ENCODE data around the gene ZFYVE27.

ZFYVE27 gene

GRCh38 chr10:97761331-97761865 is 24.5 kb downstream of the ZFYVE27 start:
- Histone ChIP-seq H3K36me3 (ENCODE audit: control insufficient read depth in 2 of 2, insufficient read depth in 2 of 2, low read length in 2 of 2) (peaks cover 34 to 40% of the 10 kb centered on the region in 2 donors), H3K4me1 (ENCODE audit: control insufficient read depth in 2 of 2, insufficient read depth in 2 of 2, low read length in 2 of 2) (peaks cover 0 to 3% of the 10 kb centered on the region in 2 donors), H3K4me3 (ENCODE audit: low read length in 2 of 2) (no peak overlapping the region), H3K9ac (ENCODE audit: low read depth in 1 of 2, low read length in 2 of 2) (no peak overlapping the region), H3K9me3 (ENCODE audit: control insufficient read depth in 2 of 2, low read length in 2 of 2) (no peaks in the 10 kb centered on the region), H3K27ac (ENCODE audit: low read depth in 2 of 2, low read length in 2 of 2) (no peak overlapping the region), H3K27me3 (ENCODE audit: control insufficient read depth in 2 of 2, insufficient read depth in 2 of 2, low read length in 2 of 2) (no peaks in the 10 kb centered on the region)

- peaks cover 28 to 34% of the 10 kb centered on the region in 2 donors for H3K36me3 ChIP-seq (ENCODE audit: control insufficient read depth in 2 of 2, insufficient read depth in 2 of 2, low read length in 2 of 2)
- H3K27ac ChIP-seq (ENCODE audit: low read depth in 2 of 2, low read length in 2 of 2): peak overlapping the region in 1 of 2 donors; percentile 23
- H3K27me3 ChIP-seq (ENCODE audit: control insufficient read depth in 2 of 2, insufficient read depth in 2 of 2, low read length in 2 of 2): no peaks in the 10 kb centered on the region
- peaks cover 0 to 3% of the 10 kb centered on the region in 2 donors for H3K4me1 ChIP-seq (ENCODE audit: control insufficient read depth in 2 of 2, insufficient read depth in 2 of 2, low read length in 2 of 2)
- no peak overlapping the region for H3K9ac ChIP-seq (ENCODE audit: low read depth in 1 of 2, low read length in 2 of 2)
- H3K4me3 ChIP-seq (ENCODE audit: low read length in 2 of 2): no peak overlapping the region
- no peaks in the 10 kb centered on the region for H3K9me3 ChIP-seq (ENCODE audit: control insufficient read depth in 2 of 2, low read length in 2 of 2)
Observed at GRCh38 chr10:97762056-97762455, 25.1 kb downstream of the ZFYVE27 start.

GRCh38 chr10:97762816-97763215 is 25.9 kb downstream of the ZFYVE27 start:
- peaks cover 21 to 30% of the 10 kb centered on the region in 2 donors for H3K36me3 ChIP-seq (ENCODE audit: control insufficient read depth in 2 of 2, insufficient read depth in 2 of 2, low read length in 2 of 2)

GRCh38 chr10:97763411-97763810 is 26.5 kb downstream of the ZFYVE27 start:
- Histone ChIP-seq H3K27ac (ENCODE audit: low read depth in 2 of 2, low read length in 2 of 2) (peak overlapping the region in 1 of 2 donors; percentile 9), H3K4me1 (ENCODE audit: control insufficient read depth in 2 of 2, insufficient read depth in 2 of 2, low read length in 2 of 2) (peaks cover 0 to 3% of the 10 kb centered on the region in 2 donors), H3K9me3 (ENCODE audit: control insufficient read depth in 2 of 2, low read length in 2 of 2) (no peaks in the 10 kb centered on the region), H3K36me3 (ENCODE audit: control insufficient read depth in 2 of 2, insufficient read depth in 2 of 2, low read length in 2 of 2) (peaks cover 21 to 30% of the 10 kb centered on the region in 2 donors), H3K4me3 (ENCODE audit: low read length in 2 of 2) (no peak overlapping the region), H3K27me3 (ENCODE audit: control insufficient read depth in 2 of 2, insufficient read depth in 2 of 2, low read length in 2 of 2) (no peaks in the 10 kb centered on the region), H3K9ac (ENCODE audit: low read depth in 1 of 2, low read length in 2 of 2) (no peak overlapping the region)

More at GRCh38 chr10:97762816-97763215, 25.9 kb downstream of the ZFYVE27 start:
- H3K4me1 ChIP-seq (ENCODE audit: control insufficient read depth in 2 of 2, insufficient read depth in 2 of 2, low read length in 2 of 2): peaks cover 0 to 3% of the 10 kb centered on the region in 2 donors
- H3K9me3 ChIP-seq (ENCODE audit: control insufficient read depth in 2 of 2, low read length in 2 of 2): no peaks in the 10 kb centered on the region
- no peak overlapping the region for H3K4me3 ChIP-seq (ENCODE audit: low read length in 2 of 2)
- no peak overlapping the region for H3K27ac ChIP-seq (ENCODE audit: low read depth in 2 of 2, low read length in 2 of 2)
- H3K27me3 ChIP-seq (ENCODE audit: control insufficient read depth in 2 of 2, insufficient read depth in 2 of 2, low read length in 2 of 2): no peaks in the 10 kb centered on the region
- H3K9ac ChIP-seq (ENCODE audit: low read depth in 1 of 2, low read length in 2 of 2): no peak overlapping the region

- Histone ChIP-seq H3K9ac (ENCODE audit: low read depth in 1 of 2, low read length in 2 of 2) (no peak overlapping the region), H3K27me3 (ENCODE audit: control insufficient read depth in 2 of 2, insufficient read depth in 2 of 2, low read length in 2 of 2) (peaks cover 0 to under 1% of the 10 kb centered on the region in 2 donors), H3K27ac (ENCODE audit: low read depth in 2 of 2, low read length in 2 of 2) (no peak overlapping the region), H3K36me3 (ENCODE audit: control insufficient read depth in 2 of 2, insufficient read depth in 2 of 2, low read length in 2 of 2) (peaks cover 21 to 30% of the 10 kb centered on the region in 2 donors), H3K4me3 (ENCODE audit: low read length in 2 of 2) (no peak overlapping the region), H3K9me3 (ENCODE audit: control insufficient read depth in 2 of 2, low read length in 2 of 2) (no peaks in the 10 kb centered on the region), H3K4me1 (ENCODE audit: control insufficient read depth in 2 of 2, insufficient read depth in 2 of 2, low read length in 2 of 2) (peaks cover 0 to 3% of the 10 kb centered on the region in 2 donors)
Observed at GRCh38 chr10:97763947-97764346, 27.0 kb downstream of the ZFYVE27 start.

GRCh38 chr10:97764519-97764931 is 27.6 kb downstream of the ZFYVE27 start:
- Histone ChIP-seq H3K27me3 (ENCODE audit: control insufficient read depth in 2 of 2, insufficient read depth in 2 of 2, low read length in 2 of 2) (peaks cover 5 to 6% of the 10 kb centered on the region in 2 donors), H3K36me3 (ENCODE audit: control insufficient read depth in 2 of 2, insufficient read depth in 2 of 2, low read length in 2 of 2) (peaks cover 16 to 24% of the 10 kb centered on the region in 2 donors)

GRCh38 chr10:97765201-97765600 is 28.3 kb downstream of the ZFYVE27 start:
- Histone ChIP-seq H3K4me1 (ENCODE audit: control insufficient read depth in 2 of 2, insufficient read depth in 2 of 2, low read length in 2 of 2) (peaks cover 0 to 3% of the 10 kb centered on the region in 2 donors), H3K4me3 (ENCODE audit: low read length in 2 of 2) (no peak overlapping the region), H3K9ac (ENCODE audit: low read depth in 1 of 2, low read length in 2 of 2) (no peak overlapping the region), H3K36me3 (ENCODE audit: control insufficient read depth in 2 of 2, insufficient read depth in 2 of 2, low read length in 2 of 2) (peaks cover 10 to 17% of the 10 kb centered on the region in 2 donors), H3K27ac (ENCODE audit: low read depth in 2 of 2, low read length in 2 of 2) (no peak overlapping the region), H3K9me3 (ENCODE audit: control insufficient read depth in 2 of 2, low read length in 2 of 2) (no peaks in the 10 kb centered on the region), H3K27me3 (ENCODE audit: control insufficient read depth in 2 of 2, insufficient read depth in 2 of 2, low read length in 2 of 2) (peaks cover 6 to 8% of the 10 kb centered on the region in 2 donors)

More at GRCh38 chr10:97764519-97764931, 27.6 kb downstream of the ZFYVE27 start:
- Histone ChIP-seq H3K9me3 (ENCODE audit: control insufficient read depth in 2 of 2, low read length in 2 of 2) (no peaks in the 10 kb centered on the region), H3K4me1 (ENCODE audit: control insufficient read depth in 2 of 2, insufficient read depth in 2 of 2, low read length in 2 of 2) (peaks cover 0 to 3% of the 10 kb centered on the region in 2 donors), H3K4me3 (ENCODE audit: low read length in 2 of 2) (no peak overlapping the region), H3K9ac (ENCODE audit: low read depth in 1 of 2, low read length in 2 of 2) (no peak overlapping the region), H3K27ac (ENCODE audit: low read depth in 2 of 2, low read length in 2 of 2) (no peak overlapping the region)

- peaks cover 14 to 19% of the 10 kb centered on the region in 2 donors for H3K27me3 ChIP-seq (ENCODE audit: control insufficient read depth in 2 of 2, insufficient read depth in 2 of 2, low read length in 2 of 2)
Observed at GRCh38 chr10:97766106-97766810, 29.3 kb downstream of the ZFYVE27 start.

GRCh38 chr10:97766996-97767924 is 30.3 kb downstream of the ZFYVE27 start:
- Histone ChIP-seq H3K9ac (ENCODE audit: low read depth in 1 of 2, low read length in 2 of 2) (no peak overlapping the region), H3K27me3 (ENCODE audit: control insufficient read depth in 2 of 2, insufficient read depth in 2 of 2, low read length in 2 of 2) (peaks cover 21 to 22% of the 10 kb centered on the region in 2 donors), H3K9me3 (ENCODE audit: control insufficient read depth in 2 of 2, low read length in 2 of 2) (no peaks in the 10 kb centered on the region), H3K4me1 (ENCODE audit: control insufficient read depth in 2 of 2, insufficient read depth in 2 of 2, low read length in 2 of 2) (peaks cover 0 to 3% of the 10 kb centered on the region in 2 donors), H3K4me3 (ENCODE audit: low read length in 2 of 2) (no peak overlapping the region), H3K36me3 (ENCODE audit: control insufficient read depth in 2 of 2, insufficient read depth in 2 of 2, low read length in 2 of 2) (peaks cover 0 to under 1% of the 10 kb centered on the region in 2 donors), H3K27ac (ENCODE audit: low read depth in 2 of 2, low read length in 2 of 2) (no peak overlapping the region)

More at GRCh38 chr10:97766106-97766810, 29.3 kb downstream of the ZFYVE27 start:
- Histone ChIP-seq H3K36me3 (ENCODE audit: control insufficient read depth in 2 of 2, insufficient read depth in 2 of 2, low read length in 2 of 2) (peaks cover 2 to 8% of the 10 kb centered on the region in 2 donors), H3K27ac (ENCODE audit: low read depth in 2 of 2, low read length in 2 of 2) (no peak overlapping the region), H3K9me3 (ENCODE audit: control insufficient read depth in 2 of 2, low read length in 2 of 2) (no peaks in the 10 kb centered on the region), H3K4me1 (ENCODE audit: control insufficient read depth in 2 of 2, insufficient read depth in 2 of 2, low read length in 2 of 2) (peaks cover 0 to 3% of the 10 kb centered on the region in 2 donors), H3K9ac (ENCODE audit: low read depth in 1 of 2, low read length in 2 of 2) (no peak overlapping the region), H3K4me3 (ENCODE audit: low read length in 2 of 2) (no peak overlapping the region)

Data from mucosa of rectum (tissue), 2 donors.